Epithelial cell of esophagus (primary cell): ENCODE results near the gene MACROD2.

Experiments
- DNase-seq: peaks from one replicate; pipeline ENCODE4 v3.0.0; 2010; ENCODE audit warnings: low read depth
- H3K4me3 ChIP-seq: 2 replicates; pipeline ENCODE4 v1.5.1; 2011; ENCODE audit warnings: mild to moderate bottlenecking, low read length, control low read depth
- TF ChIP-seq, protein P1 (sequence below): IDR thresholded peaks from 2 replicates; pipeline ENCODE4 v1.5.1; 2011; ENCODE audit warnings: low read depth, mild to moderate bottlenecking, low read length, control low read depth, inconsistent platforms; ENCODE audit not compliant: insufficient read depth; ENCODE audit errors: missing control alignments

Gene MACROD2

GRCh38 chr20:14807224-14807623 is 811.9 kb downstream of the MACROD2 start:
- H3K4me3 ChIP-seq: no peak overlapping the region
- no peak for DNase-seq
- TF ChIP-seq, protein P1, sequence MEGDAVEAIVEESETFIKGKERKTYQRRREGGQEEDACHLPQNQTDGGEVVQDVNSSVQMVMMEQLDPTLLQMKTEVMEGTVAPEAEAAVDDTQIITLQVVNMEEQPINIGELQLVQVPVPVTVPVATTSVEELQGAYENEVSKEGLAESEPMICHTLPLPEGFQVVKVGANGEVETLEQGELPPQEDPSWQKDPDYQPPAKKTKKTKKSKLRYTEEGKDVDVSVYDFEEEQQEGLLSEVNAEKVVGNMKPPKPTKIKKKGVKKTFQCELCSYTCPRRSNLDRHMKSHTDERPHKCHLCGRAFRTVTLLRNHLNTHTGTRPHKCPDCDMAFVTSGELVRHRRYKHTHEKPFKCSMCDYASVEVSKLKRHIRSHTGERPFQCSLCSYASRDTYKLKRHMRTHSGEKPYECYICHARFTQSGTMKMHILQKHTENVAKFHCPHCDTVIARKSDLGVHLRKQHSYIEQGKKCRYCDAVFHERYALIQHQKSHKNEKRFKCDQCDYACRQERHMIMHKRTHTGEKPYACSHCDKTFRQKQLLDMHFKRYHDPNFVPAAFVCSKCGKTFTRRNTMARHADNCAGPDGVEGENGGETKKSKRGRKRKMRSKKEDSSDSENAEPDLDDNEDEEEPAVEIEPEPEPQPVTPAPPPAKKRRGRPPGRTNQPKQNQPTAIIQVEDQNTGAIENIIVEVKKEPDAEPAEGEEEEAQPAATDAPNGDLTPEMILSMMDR: no peak

- no peak for DNase-seq
These were observed 820.0 kb downstream of the MACROD2 start for GRCh38 chr20:14815340-14815739.

GRCh38 chr20:14816471-14816870 is 821.2 kb downstream of the MACROD2 start:
- TF ChIP-seq, protein P1: no peak
- no peak for DNase-seq
- H3K4me3 ChIP-seq: no peak overlapping the region

More at GRCh38 chr20:14815340-14815739, 820.0 kb downstream of the MACROD2 start:
- H3K4me3 ChIP-seq: no peak overlapping the region
- TF ChIP-seq, protein P1: no peak

GRCh38 chr20:14817101-14817500 is 821.8 kb downstream of the MACROD2 start:
- DNase-seq: no peak
- H3K4me3 ChIP-seq: no peak overlapping the region
- TF ChIP-seq, protein P1: no peak

- H3K4me3 ChIP-seq: no peak overlapping the region
- peak; percentile 42 for DNase-seq
- TF ChIP-seq, protein P1: no peak
These were observed 825.5 kb downstream of the MACROD2 start for GRCh38 chr20:14820771-14821170.

GRCh38 chr20:14821251-14821650 is 825.9 kb downstream of the MACROD2 start:
- no peak overlapping the region for H3K4me3 ChIP-seq
- no peak for DNase-seq

DNA sequence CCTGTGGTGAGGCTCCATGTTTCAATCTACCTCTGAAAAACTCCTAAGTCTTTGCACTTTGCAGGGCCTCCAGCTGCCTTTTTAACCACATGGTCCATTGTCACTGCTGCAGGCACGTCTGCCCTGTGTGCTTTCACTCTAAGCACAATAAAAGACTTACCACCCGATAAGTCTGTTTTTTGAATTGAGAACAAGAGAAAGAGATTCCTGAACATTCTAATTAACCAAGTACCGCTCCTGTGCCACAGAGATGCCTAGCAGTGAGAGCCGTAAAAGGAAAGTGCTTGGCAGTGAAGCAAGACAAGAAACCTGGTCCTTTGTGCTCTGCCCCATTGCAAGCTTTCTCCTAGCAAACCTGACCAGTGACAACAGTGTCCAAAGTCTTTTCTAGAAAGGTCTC is 829.7 kb downstream of the MACROD2 start:
- no peak for DNase-seq
- TF ChIP-seq, protein P1: no peak
- H3K4me3 ChIP-seq: no peak overlapping the region

More at GRCh38 chr20:14821251-14821650, 825.9 kb downstream of the MACROD2 start:
- TF ChIP-seq, protein P1: no peak
